ENCODE data around the gene SLC8A1. TPM values are rescaled to one million over a fixed set of nuclear protein-coding genes. Genes with fewer than 3 reads are reported as not detected.

Gene SLC8A1
- total RNA-seq, 1 experiment from 2014 or later, result not detected

- DNase-seq, result no peak
- H4K20me1 ChIP-seq (ENCODE audit: insufficient read depth, low read depth, low read length), result no peaks in the 10 kb centered on the region
- H3K27ac ChIP-seq (ENCODE audit: low read length), result no peak overlapping the region
- H2AFZ ChIP-seq (ENCODE audit: low read length), result no peak overlapping the region
- no peak overlapping the region for H3K4me2 ChIP-seq (ENCODE audit: low read depth, low read length, poor library complexity, severe bottlenecking)
- H3K9ac ChIP-seq (ENCODE audit: low read length), result no peak overlapping the region
- H3K9me2 ChIP-seq (replicated peaks; ENCODE audit: insufficient read depth, low read length), result no peaks in the 10 kb centered on the region
- H3K36me3 ChIP-seq (ENCODE audit: insufficient read depth, low read length), result no peaks in the 10 kb centered on the region
- peaks cover 4% of the 10 kb centered on the region; the same call in 1 of the 2 replicates for H3K9me3 ChIP-seq (ENCODE audit: low read length)
- H3K27me3 ChIP-seq (ENCODE audit: low read length), result no peaks in the 10 kb centered on the region
- no peaks in the 10 kb centered on the region; the same call in 1 of the 2 replicates for H3K4me1 ChIP-seq (ENCODE audit: low read length)
- H3K4me3 ChIP-seq (ENCODE audit: low read length), result no peak overlapping the region
- no peaks in the 10 kb centered on the region for H3K79me2 ChIP-seq (ENCODE audit: low read length)
Observed at GRCh38 chr2:40315683-40316082, 136.2 kb downstream of the SLC8A1 start.

DNA sequence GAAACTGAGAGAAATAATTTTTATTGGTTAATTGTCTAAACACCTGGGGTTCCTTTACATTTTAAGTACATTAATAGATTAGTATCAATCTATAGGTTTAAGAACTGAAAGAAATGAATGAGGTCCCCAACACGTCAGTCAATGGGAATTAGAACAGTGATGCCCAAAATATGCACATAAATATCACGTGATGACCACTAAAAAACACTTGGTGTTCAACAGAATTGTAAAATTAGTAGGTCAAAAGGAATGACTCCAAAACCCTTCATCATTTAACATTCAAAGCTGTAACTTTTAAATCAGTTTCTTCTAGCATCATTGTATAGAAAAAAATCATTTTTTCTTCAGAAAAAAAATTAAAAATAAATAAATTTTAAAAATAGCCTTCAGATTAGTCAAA, 140.9 kb downstream of the SLC8A1 start:
- DNase-seq, result no peak
- no peaks in the 10 kb centered on the region for H3K79me2 ChIP-seq (ENCODE audit: low read length)
- no peaks in the 10 kb centered on the region for H4K20me1 ChIP-seq (ENCODE audit: insufficient read depth, low read depth, low read length)
- H3K4me2 ChIP-seq (ENCODE audit: low read depth, low read length, poor library complexity, severe bottlenecking), result no peak overlapping the region
- no peaks in the 10 kb centered on the region for H3K4me1 ChIP-seq (ENCODE audit: low read length)
- no peak overlapping the region for H3K9ac ChIP-seq (ENCODE audit: low read length)
- H2AFZ ChIP-seq (ENCODE audit: low read length), result no peak overlapping the region
- no peak overlapping the region for H3K4me3 ChIP-seq (ENCODE audit: low read length)
- H3K27me3 ChIP-seq (ENCODE audit: low read length), result no peaks in the 10 kb centered on the region
- H3K9me2 ChIP-seq (replicated peaks; ENCODE audit: insufficient read depth, low read length), result no peaks in the 10 kb centered on the region
- H3K27ac ChIP-seq (ENCODE audit: low read length), result no peak overlapping the region
- peaks cover 4% of the 10 kb centered on the region; the same call in 1 of the 2 replicates for H3K9me3 ChIP-seq (ENCODE audit: low read length)
- H3K36me3 ChIP-seq (ENCODE audit: insufficient read depth, low read length), result no peaks in the 10 kb centered on the region

GRCh38 chr2:40310303-40310702, 141.6 kb downstream of the SLC8A1 start:
- H3K79me2 ChIP-seq (ENCODE audit: low read length), result no peaks in the 10 kb centered on the region
- H3K4me1 ChIP-seq (ENCODE audit: low read length), result no peaks in the 10 kb centered on the region
- no peak overlapping the region for H3K4me3 ChIP-seq (ENCODE audit: low read length)
- H3K9ac ChIP-seq (ENCODE audit: low read length), result no peak overlapping the region
- no peak for DNase-seq
- H2AFZ ChIP-seq (ENCODE audit: low read length), result no peak overlapping the region; the same call in 1 of the 2 replicates
- H3K9me3 ChIP-seq (ENCODE audit: low read length), result peaks cover 4% of the 10 kb centered on the region; the same call in 1 of the 2 replicates
- no peaks in the 10 kb centered on the region for H3K36me3 ChIP-seq (ENCODE audit: insufficient read depth, low read length)
- no peak overlapping the region for H3K27ac ChIP-seq (ENCODE audit: low read length)
- H3K27me3 ChIP-seq (ENCODE audit: low read length), result no peaks in the 10 kb centered on the region
- no peaks in the 10 kb centered on the region for H4K20me1 ChIP-seq (ENCODE audit: insufficient read depth, low read depth, low read length)
- no peaks in the 10 kb centered on the region for H3K9me2 ChIP-seq (replicated peaks; ENCODE audit: insufficient read depth, low read length)
- no peak overlapping the region for H3K4me2 ChIP-seq (ENCODE audit: low read depth, low read length, poor library complexity, severe bottlenecking)

DNA sequence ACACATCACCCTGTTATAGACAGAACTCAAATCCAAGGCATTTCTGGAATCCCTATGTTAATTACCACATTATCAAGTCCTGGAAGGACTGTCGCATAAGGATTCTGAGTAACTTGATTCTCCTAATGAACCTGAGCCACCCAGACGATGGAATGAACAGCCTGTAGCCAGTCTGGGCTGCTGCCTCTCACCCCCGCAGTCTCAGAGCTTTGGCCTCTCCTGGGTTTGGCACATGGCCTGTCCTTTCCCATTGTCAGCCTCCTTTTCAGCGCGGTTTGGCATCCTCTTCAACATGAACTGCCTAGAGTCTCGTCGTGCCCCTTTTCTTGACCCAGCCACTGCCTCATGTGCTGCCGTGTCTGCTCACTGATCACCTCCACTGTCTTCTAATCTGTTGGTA, 147.6 kb downstream of the SLC8A1 start:
- no peaks in the 10 kb centered on the region for H3K9me2 ChIP-seq (replicated peaks; ENCODE audit: insufficient read depth, low read length)
- no peak overlapping the region for H3K27ac ChIP-seq (ENCODE audit: low read length)
- H3K27me3 ChIP-seq (ENCODE audit: low read length), result no peaks in the 10 kb centered on the region
- no peaks in the 10 kb centered on the region for H4K20me1 ChIP-seq (ENCODE audit: insufficient read depth, low read depth, low read length)
- H3K4me2 ChIP-seq (ENCODE audit: low read depth, low read length, poor library complexity, severe bottlenecking), result no peak overlapping the region
- no peaks in the 10 kb centered on the region for H3K79me2 ChIP-seq (ENCODE audit: low read length)
- no peak overlapping the region for H2AFZ ChIP-seq (ENCODE audit: low read length)
- no peak for DNase-seq
- H3K4me3 ChIP-seq (ENCODE audit: low read length), result no peak overlapping the region
- no peaks in the 10 kb centered on the region for H3K36me3 ChIP-seq (ENCODE audit: insufficient read depth, low read length)
- no peaks in the 10 kb centered on the region for H3K4me1 ChIP-seq (ENCODE audit: low read length)
- H3K9ac ChIP-seq (ENCODE audit: low read length), result no peak overlapping the region
- H3K9me3 ChIP-seq (ENCODE audit: low read length), result no peaks in the 10 kb centered on the region

DNA sequence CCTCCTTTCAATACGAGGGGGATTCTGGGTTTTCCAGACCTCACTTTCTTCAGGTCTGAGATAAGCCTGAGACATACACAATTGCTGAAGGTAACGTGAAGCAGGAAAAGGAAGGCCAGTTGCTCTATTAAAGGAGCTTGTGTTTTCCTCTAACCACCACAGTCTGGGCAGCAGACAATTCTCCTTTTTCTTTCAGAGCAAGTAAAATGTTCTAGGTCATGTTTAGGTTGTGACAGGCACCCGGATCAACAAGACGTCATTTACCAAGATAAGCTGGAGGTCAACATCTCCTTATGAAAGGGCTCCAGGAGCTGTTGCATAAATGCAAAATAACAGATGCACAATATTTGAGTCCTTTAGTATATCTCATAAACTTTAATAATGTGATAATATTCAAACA, 148.1 kb downstream of the SLC8A1 start:
- H3K9me2 ChIP-seq (replicated peaks; ENCODE audit: insufficient read depth, low read length), result no peaks in the 10 kb centered on the region

DNA sequence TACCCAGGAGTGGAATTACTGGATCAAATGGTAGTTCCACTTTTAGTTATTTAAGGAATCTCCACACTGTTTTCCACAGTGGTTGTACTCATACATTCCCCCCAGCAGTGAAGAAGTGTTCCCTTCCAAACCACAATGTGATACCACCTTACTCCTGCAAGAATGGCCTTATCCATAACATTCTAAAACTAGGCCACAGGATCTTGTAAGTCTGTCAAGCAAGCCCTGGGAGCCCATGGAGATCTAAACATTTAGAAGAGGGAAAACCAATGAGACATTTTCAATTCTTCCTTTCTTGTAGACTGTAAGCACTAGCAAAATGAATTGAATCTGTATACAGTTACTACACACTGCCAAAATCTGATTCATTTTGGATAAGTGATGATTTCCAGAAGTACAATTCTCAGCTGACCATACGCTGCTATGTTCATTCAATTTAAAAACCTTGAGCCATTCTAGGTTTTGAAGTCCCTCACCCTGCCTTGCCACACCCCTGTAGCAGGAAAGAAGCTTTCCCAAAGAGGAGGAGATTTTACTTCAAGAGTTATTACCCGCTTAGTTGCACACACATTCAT, 149.1 kb downstream of the SLC8A1 start:
- Histone ChIP-seq H3K9me2 (replicated peaks; ENCODE audit: insufficient read depth, low read length) (no peaks in the 10 kb centered on the region), H3K27ac (ENCODE audit: low read length) (no peak overlapping the region), H3K4me3 (ENCODE audit: low read length) (no peak overlapping the region), H3K4me1 (ENCODE audit: low read length) (no peaks in the 10 kb centered on the region), H3K36me3 (ENCODE audit: insufficient read depth, low read length) (no peaks in the 10 kb centered on the region), H3K9ac (ENCODE audit: low read length) (no peak overlapping the region), H3K9me3 (ENCODE audit: low read length) (no peaks in the 10 kb centered on the region), H2AFZ (ENCODE audit: low read length) (no peak overlapping the region), H3K4me2 (ENCODE audit: low read depth, low read length, poor library complexity, severe bottlenecking) (no peak overlapping the region), H3K79me2 (ENCODE audit: low read length) (no peaks in the 10 kb centered on the region), H4K20me1 (ENCODE audit: insufficient read depth, low read depth, low read length) (no peaks in the 10 kb centered on the region), H3K27me3 (ENCODE audit: low read length) (no peaks in the 10 kb centered on the region)
- DNase-seq, result no peak

More for the DNA sequence above, 148.1 kb downstream of the SLC8A1 start:
- no peaks in the 10 kb centered on the region for H4K20me1 ChIP-seq (ENCODE audit: insufficient read depth, low read depth, low read length)
- no peak overlapping the region for H2AFZ ChIP-seq (ENCODE audit: low read length)
- H3K27me3 ChIP-seq (ENCODE audit: low read length), result no peaks in the 10 kb centered on the region
- no peaks in the 10 kb centered on the region for H3K79me2 ChIP-seq (ENCODE audit: low read length)
- no peak overlapping the region for H3K27ac ChIP-seq (ENCODE audit: low read length)
- DNase-seq, result no peak
- no peaks in the 10 kb centered on the region for H3K4me1 ChIP-seq (ENCODE audit: low read length)
- no peak overlapping the region for H3K9ac ChIP-seq (ENCODE audit: low read length)
- no peaks in the 10 kb centered on the region for H3K36me3 ChIP-seq (ENCODE audit: insufficient read depth, low read length)
- no peak overlapping the region for H3K4me2 ChIP-seq (ENCODE audit: low read depth, low read length, poor library complexity, severe bottlenecking)
- H3K4me3 ChIP-seq (ENCODE audit: low read length), result no peak overlapping the region
- no peaks in the 10 kb centered on the region for H3K9me3 ChIP-seq (ENCODE audit: low read length)

- H3K79me2 ChIP-seq (ENCODE audit: low read length), result no peaks in the 10 kb centered on the region
- H3K27me3 ChIP-seq (ENCODE audit: low read length), result no peaks in the 10 kb centered on the region
- no peaks in the 10 kb centered on the region for H4K20me1 ChIP-seq (ENCODE audit: insufficient read depth, low read depth, low read length)
- no peak for DNase-seq
- no peak overlapping the region for H3K9ac ChIP-seq (ENCODE audit: low read length)
- no peaks in the 10 kb centered on the region for H3K9me3 ChIP-seq (ENCODE audit: low read length)
- H2AFZ ChIP-seq (ENCODE audit: low read length), result no peak overlapping the region
- no peaks in the 10 kb centered on the region for H3K36me3 ChIP-seq (ENCODE audit: insufficient read depth, low read length)
- H3K4me3 ChIP-seq (ENCODE audit: low read length), result no peak overlapping the region
- no peak overlapping the region for H3K4me2 ChIP-seq (ENCODE audit: low read depth, low read length, poor library complexity, severe bottlenecking)
- no peaks in the 10 kb centered on the region for H3K4me1 ChIP-seq (ENCODE audit: low read length)
- no peaks in the 10 kb centered on the region for H3K9me2 ChIP-seq (replicated peaks; ENCODE audit: insufficient read depth, low read length)
- no peak overlapping the region for H3K27ac ChIP-seq (ENCODE audit: low read length)
Observed at GRCh38 chr2:40300391-40300790, 151.5 kb downstream of the SLC8A1 start.

DNA sequence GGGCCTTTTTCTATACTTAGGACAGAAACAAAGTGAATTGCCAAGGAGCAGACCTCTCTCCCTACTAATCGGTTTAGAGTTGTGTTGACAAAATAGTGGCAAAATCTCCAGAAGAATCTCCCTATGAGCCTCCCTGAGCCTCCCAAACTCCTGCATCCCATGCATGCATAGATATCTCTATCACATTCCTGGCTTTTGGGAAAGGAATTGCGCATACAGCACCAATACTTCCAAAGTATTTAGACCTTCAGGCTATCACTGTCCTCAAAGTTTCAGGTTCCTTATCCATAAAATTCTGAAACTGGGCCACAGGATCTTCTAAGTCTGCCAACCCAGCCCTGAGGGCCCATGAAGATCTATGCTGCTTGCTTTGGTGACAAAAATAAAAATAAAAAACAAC, 152.1 kb downstream of the SLC8A1 start:
- H3K79me2 ChIP-seq (ENCODE audit: low read length), result no peaks in the 10 kb centered on the region
- no peak overlapping the region for H2AFZ ChIP-seq (ENCODE audit: low read length)
- H3K9me3 ChIP-seq (ENCODE audit: low read length), result no peaks in the 10 kb centered on the region
- no peak overlapping the region for H3K4me3 ChIP-seq (ENCODE audit: low read length)
- H3K27ac ChIP-seq (ENCODE audit: low read length), result no peak overlapping the region
- H3K4me2 ChIP-seq (ENCODE audit: low read depth, low read length, poor library complexity, severe bottlenecking), result no peak overlapping the region
- no peaks in the 10 kb centered on the region for H4K20me1 ChIP-seq (ENCODE audit: insufficient read depth, low read depth, low read length)
- no peak overlapping the region for H3K9ac ChIP-seq (ENCODE audit: low read length)
- H3K9me2 ChIP-seq (replicated peaks; ENCODE audit: insufficient read depth, low read length), result no peaks in the 10 kb centered on the region
- H3K36me3 ChIP-seq (ENCODE audit: insufficient read depth, low read length), result no peaks in the 10 kb centered on the region
- no peaks in the 10 kb centered on the region for H3K4me1 ChIP-seq (ENCODE audit: low read length)
- DNase-seq, result no peak
- H3K27me3 ChIP-seq (ENCODE audit: low read length), result no peaks in the 10 kb centered on the region
